Measurements from ENCODE around the gene OXNAD1.

- no peak for TF ChIP-seq EZH2phosphoT487 (IDR thresholded peaks at IDR 0.05; ENCODE audit: insufficient read depth, low read depth)
- no peak for TF ChIP-seq EZH2 (IDR thresholded peaks at IDR 0.05; ENCODE audit: insufficient read depth, poor library complexity, severe bottlenecking)
These were observed 52.0 kb downstream of the OXNAD1 start for GRCh38 chr3:16316847-16317560.

Measured in GM23248 (cell line).